SJCRH30 (cell line): ENCODE data around the gene SCN2A. TPM values are rescaled to one million over a fixed set of nuclear protein-coding genes. Genes with fewer than 3 reads are reported as not detected.

ENCODE experiments used
- DNase-seq, 2 experiments: peaks; one replicate each; pipeline ENCODE4 v3.0.0-alpha.2; 2015 to 2020
- H3K27ac ChIP-seq: fragments of 250-450 bp; sonication (Bioruptor Pico); 2 replicates; pipeline ENCODE4 v1.5.1; 2020; ENCODE audit warnings: mild to moderate bottlenecking, moderate library complexity
- H3K27me3 ChIP-seq: fragments of 250-450 bp; sonication (Bioruptor Pico); 2 replicates; pipeline ENCODE4 v1.5.1; 2020; ENCODE audit warnings: mild to moderate bottlenecking, moderate library complexity
- H3K36me3 ChIP-seq: fragments of 250-450 bp; sonication (Bioruptor Pico); 2 replicates; pipeline ENCODE4 v1.5.1; 2020; ENCODE audit warnings: mild to moderate bottlenecking, moderate library complexity
- H3K4me1 ChIP-seq: fragments of 250-450 bp; sonication (Bioruptor Pico); 2 replicates; pipeline ENCODE4 v1.5.1; 2020; ENCODE audit warnings: mild to moderate bottlenecking, moderate library complexity
- H3K4me3 ChIP-seq: fragments of 250-450 bp; sonication (Bioruptor Pico); 2 replicates; pipeline ENCODE4 v1.5.1; 2020; ENCODE audit warnings: mild to moderate bottlenecking, moderate library complexity
- H3K9me3 ChIP-seq: fragments of 250-450 bp; sonication (Bioruptor Pico); replicated peaks from 2 replicates; pipeline ENCODE4 v1.5.1; 2020; ENCODE audit warnings: mild to moderate bottlenecking, moderate library complexity
- total RNA-seq: library from RNA; depleted of rRNA; stranded (reverse); fragments of >200 nt; shearing (Covaris generic); gene quantifications from 2 replicates; pipeline ENCODE4 v1.2.3, GENCODE V29; 2014

The SCN2A gene
- total RNA-seq, 1 experiment from 2014 or later, result not detected

GRCh38 chr2:165277860-165278656 lies 38.8 kb downstream of the SCN2A start:
- DNase-seq, result no peak
- Histone ChIP-seq H3K27ac (no peak overlapping the region), H3K9me3 (no peaks in the 10 kb centered on the region), H3K4me3 (no peak overlapping the region), H3K27me3 (no peaks in the 10 kb centered on the region), H3K36me3 (no peaks in the 10 kb centered on the region), H3K4me1 (no peaks in the 10 kb centered on the region)

GRCh38 chr2:165280356-165280755 lies 41.1 kb downstream of the SCN2A start:
- no peaks in the 10 kb centered on the region for H3K9me3 ChIP-seq
- no peak for DNase-seq
- no peaks in the 10 kb centered on the region for H3K27me3 ChIP-seq

GRCh38 chr2:165281387-165281786 lies 42.2 kb downstream of the SCN2A start:
- H3K27ac ChIP-seq, result no peak overlapping the region
- no peak for DNase-seq

More at GRCh38 chr2:165280356-165280755, 41.1 kb downstream of the SCN2A start:
- Histone ChIP-seq H3K36me3 (no peaks in the 10 kb centered on the region), H3K27ac (no peak overlapping the region), H3K4me1 (no peaks in the 10 kb centered on the region), H3K4me3 (no peak overlapping the region)

GRCh38 chr2:165283342-165283741 lies 44.1 kb downstream of the SCN2A start:
- no peaks in the 10 kb centered on the region for H3K9me3 ChIP-seq
- no peaks in the 10 kb centered on the region for H3K36me3 ChIP-seq
- H3K4me3 ChIP-seq, result no peak overlapping the region
- no peak for DNase-seq
- H3K27me3 ChIP-seq, result no peaks in the 10 kb centered on the region
- no peak overlapping the region for H3K27ac ChIP-seq
- H3K4me1 ChIP-seq, result no peaks in the 10 kb centered on the region

More at GRCh38 chr2:165281387-165281786, 42.2 kb downstream of the SCN2A start:
- Histone ChIP-seq H3K27me3 (no peaks in the 10 kb centered on the region), H3K4me1 (no peaks in the 10 kb centered on the region), H3K9me3 (no peaks in the 10 kb centered on the region), H3K4me3 (no peak overlapping the region), H3K36me3 (no peaks in the 10 kb centered on the region)

- no peak for DNase-seq
- Histone ChIP-seq H3K27ac (no peak overlapping the region), H3K4me1 (no peaks in the 10 kb centered on the region)
Measured at GRCh38 chr2:165287094-165287778, 48.0 kb downstream of the SCN2A start.

GRCh38 chr2:165289069-165289468 lies 49.9 kb downstream of the SCN2A start:
- no peaks in the 10 kb centered on the region for H3K4me1 ChIP-seq

More at GRCh38 chr2:165287094-165287778, 48.0 kb downstream of the SCN2A start:
- Histone ChIP-seq H3K27me3 (no peaks in the 10 kb centered on the region), H3K36me3 (no peaks in the 10 kb centered on the region), H3K4me3 (no peak overlapping the region), H3K9me3 (no peaks in the 10 kb centered on the region)

GRCh38 chr2:165293440-165294420 lies 54.5 kb downstream of the SCN2A start:
- Histone ChIP-seq H3K4me1 (no peaks in the 10 kb centered on the region), H3K36me3 (no peaks in the 10 kb centered on the region), H3K9me3 (no peaks in the 10 kb centered on the region), H3K27me3 (no peaks in the 10 kb centered on the region), H3K27ac (no peak overlapping the region), H3K4me3 (no peak overlapping the region)
- peak; percentile 52 to 87 for DNase-seq

More at GRCh38 chr2:165289069-165289468, 49.9 kb downstream of the SCN2A start:
- no peaks in the 10 kb centered on the region for H3K9me3 ChIP-seq
- H3K36me3 ChIP-seq, result no peaks in the 10 kb centered on the region
- no peak overlapping the region for H3K27ac ChIP-seq
- H3K4me3 ChIP-seq, result no peak overlapping the region
- H3K27me3 ChIP-seq, result no peaks in the 10 kb centered on the region
- DNase-seq, result no peak

GRCh38 chr2:165294912-165295311 lies 55.7 kb downstream of the SCN2A start:
- H3K27me3 ChIP-seq, result no peaks in the 10 kb centered on the region
- DNase-seq, result no peak
- H3K27ac ChIP-seq, result no peak overlapping the region
- H3K4me3 ChIP-seq, result no peak overlapping the region
- no peaks in the 10 kb centered on the region for H3K36me3 ChIP-seq
- H3K9me3 ChIP-seq, result no peaks in the 10 kb centered on the region
- no peaks in the 10 kb centered on the region for H3K4me1 ChIP-seq

GRCh38 chr2:165295643-165296042 lies 56.4 kb downstream of the SCN2A start:
- no peak for DNase-seq
- Histone ChIP-seq H3K36me3 (no peaks in the 10 kb centered on the region), H3K9me3 (no peaks in the 10 kb centered on the region), H3K27ac (no peak overlapping the region), H3K27me3 (no peaks in the 10 kb centered on the region), H3K4me1 (no peaks in the 10 kb centered on the region), H3K4me3 (no peak overlapping the region)

GRCh38 chr2:165305391-165306096 lies 66.3 kb downstream of the SCN2A start:
- no peak overlapping the region for H3K4me3 ChIP-seq
- H3K9me3 ChIP-seq, result no peaks in the 10 kb centered on the region
- H3K36me3 ChIP-seq, result no peaks in the 10 kb centered on the region
- H3K27ac ChIP-seq, result no peak overlapping the region
- no peak for DNase-seq
- H3K27me3 ChIP-seq, result no peaks in the 10 kb centered on the region
- H3K4me1 ChIP-seq, result no peaks in the 10 kb centered on the region

- no peak for DNase-seq
- H3K36me3 ChIP-seq, result no peaks in the 10 kb centered on the region
- H3K27ac ChIP-seq, result no peak overlapping the region
- H3K4me3 ChIP-seq, result no peak overlapping the region
- H3K9me3 ChIP-seq, result no peaks in the 10 kb centered on the region
- no peaks in the 10 kb centered on the region for H3K4me1 ChIP-seq
- H3K27me3 ChIP-seq, result no peaks in the 10 kb centered on the region
Measured at GRCh38 chr2:165307317-165307716, 68.1 kb downstream of the SCN2A start.

GRCh38 chr2:165311949-165312348 lies 72.7 kb downstream of the SCN2A start:
- no peaks in the 10 kb centered on the region for H3K36me3 ChIP-seq
- no peaks in the 10 kb centered on the region for H3K27me3 ChIP-seq
- H3K27ac ChIP-seq, result no peak overlapping the region
- H3K4me1 ChIP-seq, result no peaks in the 10 kb centered on the region
- no peak overlapping the region for H3K4me3 ChIP-seq
- DNase-seq, result no peak
- H3K9me3 ChIP-seq, result no peaks in the 10 kb centered on the region

GRCh38 chr2:165312999-165313398 lies 73.8 kb downstream of the SCN2A start:
- H3K36me3 ChIP-seq, result no peaks in the 10 kb centered on the region
- no peaks in the 10 kb centered on the region for H3K27me3 ChIP-seq
- no peaks in the 10 kb centered on the region for H3K4me1 ChIP-seq
- no peak overlapping the region for H3K27ac ChIP-seq
- H3K4me3 ChIP-seq, result no peak overlapping the region
- DNase-seq, result no peak
- no peaks in the 10 kb centered on the region for H3K9me3 ChIP-seq

GRCh38 chr2:165313509-165313908 lies 74.3 kb downstream of the SCN2A start:
- Histone ChIP-seq H3K27ac (no peak overlapping the region), H3K9me3 (no peaks in the 10 kb centered on the region), H3K36me3 (no peaks in the 10 kb centered on the region), H3K4me3 (no peak overlapping the region), H3K27me3 (no peaks in the 10 kb centered on the region), H3K4me1 (no peaks in the 10 kb centered on the region)
- no peak for DNase-seq
